T-helper 1 cell treated with Interleukin-12 subunit alpha and Interleukin-12 subunit beta and Interleukin-4 antibody, amounts not matched to agents 30 μg/mL and 1 μg/mL, for 36 hours (primary cell): ENCODE measurements around the gene ORC6.

Experiments used
- H3K27ac Mint-ChIP-seq: one replicate; pipeline ENCODE4 v1.8.0; 2021; ENCODE audit warnings: mild to moderate bottlenecking, mixed read lengths
- H3K27me3 Mint-ChIP-seq: one replicate; pipeline ENCODE4 v1.8.0; 2021; ENCODE audit warnings: low read depth, mixed read lengths
- H3K36me3 Mint-ChIP-seq: one replicate; pipeline ENCODE4 v1.8.0; 2021; ENCODE audit warnings: low read depth, mixed read lengths
- H3K4me1 Mint-ChIP-seq: one replicate; pipeline ENCODE4 v1.8.0; 2021; ENCODE audit warnings: low read depth, mixed read lengths
- H3K4me3 Mint-ChIP-seq: one replicate; pipeline ENCODE4 v1.8.0; 2021; ENCODE audit warnings: mild to moderate bottlenecking, moderate library complexity, mixed read lengths
- H3K9me3 Mint-ChIP-seq: one replicate; pipeline ENCODE4 v1.8.0; 2021; ENCODE audit warnings: mixed read lengths

Gene ORC6

GRCh38 chr16:46714797-46715591, 25.5 kb downstream of the ORC6 start:
- no peak overlapping the region for H3K27ac Mint-ChIP-seq
- H3K4me1 Mint-ChIP-seq = no peaks in the 10 kb centered on the region
- H3K27me3 Mint-ChIP-seq = peaks cover 3% of the 10 kb centered on the region
- no peaks in the 10 kb centered on the region for H3K36me3 Mint-ChIP-seq
- peaks cover 3% of the 10 kb centered on the region for H3K9me3 Mint-ChIP-seq
- no peak overlapping the region for H3K4me3 Mint-ChIP-seq

- Mint-ChIP-seq H3K9me3 (peaks cover 3% of the 10 kb centered on the region), H3K27me3 (peaks cover 3% of the 10 kb centered on the region), H3K4me3 (no peak overlapping the region), H3K36me3 (no peaks in the 10 kb centered on the region), H3K4me1 (no peaks in the 10 kb centered on the region), H3K27ac (no peak overlapping the region)
Observed at GRCh38 chr16:46715769-46716305, 26.4 kb downstream of the ORC6 start.

GRCh38 chr16:46717692-46718091, 28.2 kb downstream of the ORC6 start:
- Mint-ChIP-seq H3K27ac (no peak overlapping the region), H3K4me3 (no peak overlapping the region), H3K27me3 (peaks cover 3% of the 10 kb centered on the region), H3K36me3 (no peaks in the 10 kb centered on the region), H3K4me1 (no peaks in the 10 kb centered on the region), H3K9me3 (peaks cover 3% of the 10 kb centered on the region)

- H3K27me3 Mint-ChIP-seq = peaks cover 3% of the 10 kb centered on the region
- H3K4me3 Mint-ChIP-seq = no peak overlapping the region
- H3K4me1 Mint-ChIP-seq = no peaks in the 10 kb centered on the region
- H3K36me3 Mint-ChIP-seq = no peaks in the 10 kb centered on the region
- peaks cover 3% of the 10 kb centered on the region for H3K9me3 Mint-ChIP-seq
- no peak overlapping the region for H3K27ac Mint-ChIP-seq
Observed at GRCh38 chr16:46718214-46718613, 28.8 kb downstream of the ORC6 start.

GRCh38 chr16:46719528-46719927, 30.1 kb downstream of the ORC6 start:
- no peak overlapping the region for H3K4me3 Mint-ChIP-seq
- peaks cover 3% of the 10 kb centered on the region for H3K9me3 Mint-ChIP-seq
- H3K36me3 Mint-ChIP-seq = no peaks in the 10 kb centered on the region
- peaks cover 3% of the 10 kb centered on the region for H3K27me3 Mint-ChIP-seq
- H3K4me1 Mint-ChIP-seq = no peaks in the 10 kb centered on the region
- no peak overlapping the region for H3K27ac Mint-ChIP-seq

GRCh38 chr16:46720619-46721018, 31.2 kb downstream of the ORC6 start:
- Mint-ChIP-seq H3K27ac (no peak overlapping the region), H3K9me3 (peaks cover under 1% of the 10 kb centered on the region), H3K27me3 (no peaks in the 10 kb centered on the region), H3K4me3 (no peak overlapping the region), H3K4me1 (no peaks in the 10 kb centered on the region), H3K36me3 (no peaks in the 10 kb centered on the region)

- Mint-ChIP-seq H3K9me3 (peaks cover 6% of the 10 kb centered on the region), H3K27ac (no peak overlapping the region), H3K4me1 (peaks cover 1% of the 10 kb centered on the region), H3K4me3 (no peak overlapping the region), H3K27me3 (no peaks in the 10 kb centered on the region), H3K36me3 (no peaks in the 10 kb centered on the region)
Observed at GRCh38 chr16:46721885-46722284, 32.4 kb downstream of the ORC6 start.

GRCh38 chr16:46727184-46727583, 37.7 kb downstream of the ORC6 start:
- H3K9me3 Mint-ChIP-seq = peaks cover 6% of the 10 kb centered on the region
- no peaks in the 10 kb centered on the region for H3K27me3 Mint-ChIP-seq
- H3K4me3 Mint-ChIP-seq = no peak overlapping the region
- no peak overlapping the region for H3K27ac Mint-ChIP-seq
- peaks cover 1% of the 10 kb centered on the region for H3K4me1 Mint-ChIP-seq
- no peaks in the 10 kb centered on the region for H3K36me3 Mint-ChIP-seq

GRCh38 chr16:46727630-46728029, 38.2 kb downstream of the ORC6 start:
- H3K36me3 Mint-ChIP-seq = no peaks in the 10 kb centered on the region
- no peaks in the 10 kb centered on the region for H3K27me3 Mint-ChIP-seq
- no peak overlapping the region for H3K4me3 Mint-ChIP-seq
- peaks cover 6% of the 10 kb centered on the region for H3K9me3 Mint-ChIP-seq
- H3K4me1 Mint-ChIP-seq = peaks cover 1% of the 10 kb centered on the region
- no peak overlapping the region for H3K27ac Mint-ChIP-seq

GRCh38 chr16:46728806-46729205, 39.3 kb downstream of the ORC6 start:
- no peaks in the 10 kb centered on the region for H3K36me3 Mint-ChIP-seq
- H3K9me3 Mint-ChIP-seq = peaks cover 6% of the 10 kb centered on the region
- no peaks in the 10 kb centered on the region for H3K27me3 Mint-ChIP-seq
- H3K4me3 Mint-ChIP-seq = no peak overlapping the region
- no peak overlapping the region for H3K27ac Mint-ChIP-seq
- peaks cover 1% of the 10 kb centered on the region for H3K4me1 Mint-ChIP-seq

GRCh38 chr16:46729326-46729995, 40.0 kb downstream of the ORC6 start:
- H3K27ac Mint-ChIP-seq = no peak overlapping the region
- peaks cover 6% of the 10 kb centered on the region for H3K9me3 Mint-ChIP-seq
- no peaks in the 10 kb centered on the region for H3K36me3 Mint-ChIP-seq
- H3K27me3 Mint-ChIP-seq = no peaks in the 10 kb centered on the region
- no peak overlapping the region for H3K4me3 Mint-ChIP-seq
- H3K4me1 Mint-ChIP-seq = peaks cover 1% of the 10 kb centered on the region

- Mint-ChIP-seq H3K4me3 (no peak overlapping the region), H3K27ac (no peak overlapping the region), H3K9me3 (peaks cover 6% of the 10 kb centered on the region), H3K36me3 (no peaks in the 10 kb centered on the region), H3K4me1 (peaks cover 1% of the 10 kb centered on the region), H3K27me3 (no peaks in the 10 kb centered on the region)
Observed at GRCh38 chr16:46730126-46730525, 40.7 kb downstream of the ORC6 start.

- H3K36me3 Mint-ChIP-seq = no peaks in the 10 kb centered on the region
- no peak overlapping the region for H3K4me3 Mint-ChIP-seq
- H3K9me3 Mint-ChIP-seq = peaks cover under 1% of the 10 kb centered on the region
- H3K4me1 Mint-ChIP-seq = peaks cover 1% of the 10 kb centered on the region
- no peaks in the 10 kb centered on the region for H3K27me3 Mint-ChIP-seq
- H3K27ac Mint-ChIP-seq = no peak overlapping the region
Observed at GRCh38 chr16:46730801-46731690, 41.6 kb downstream of the ORC6 start.
